Measurements from ENCODE around the gene PLLP.

The PLLP gene

DNA sequence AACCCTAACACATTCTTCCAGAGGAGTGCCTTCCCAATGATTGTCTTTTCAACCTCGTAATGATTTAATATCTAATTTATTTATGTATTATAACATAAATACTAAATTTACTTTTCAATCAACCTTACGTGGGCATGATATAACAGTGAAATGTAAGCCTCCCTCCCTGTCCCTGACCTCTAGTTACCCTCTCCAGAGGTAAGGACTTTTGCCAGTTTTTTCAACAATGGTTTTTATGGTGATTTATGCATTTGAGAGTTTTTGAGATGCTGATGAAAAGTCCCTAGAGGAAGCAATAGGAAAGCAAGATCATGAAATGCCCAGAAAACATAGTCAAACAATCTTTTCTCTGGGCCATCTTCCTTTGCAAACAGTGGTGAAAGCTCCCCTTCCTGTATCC lies 35.2 kb upstream of the PLLP start:
- no peak for DNase-seq (ENCODE audit: low read depth)
- no peak overlapping the region for H3K4me3 ChIP-seq (ENCODE audit: low read depth, low read length)
- TF ChIP-seq, protein P1, sequence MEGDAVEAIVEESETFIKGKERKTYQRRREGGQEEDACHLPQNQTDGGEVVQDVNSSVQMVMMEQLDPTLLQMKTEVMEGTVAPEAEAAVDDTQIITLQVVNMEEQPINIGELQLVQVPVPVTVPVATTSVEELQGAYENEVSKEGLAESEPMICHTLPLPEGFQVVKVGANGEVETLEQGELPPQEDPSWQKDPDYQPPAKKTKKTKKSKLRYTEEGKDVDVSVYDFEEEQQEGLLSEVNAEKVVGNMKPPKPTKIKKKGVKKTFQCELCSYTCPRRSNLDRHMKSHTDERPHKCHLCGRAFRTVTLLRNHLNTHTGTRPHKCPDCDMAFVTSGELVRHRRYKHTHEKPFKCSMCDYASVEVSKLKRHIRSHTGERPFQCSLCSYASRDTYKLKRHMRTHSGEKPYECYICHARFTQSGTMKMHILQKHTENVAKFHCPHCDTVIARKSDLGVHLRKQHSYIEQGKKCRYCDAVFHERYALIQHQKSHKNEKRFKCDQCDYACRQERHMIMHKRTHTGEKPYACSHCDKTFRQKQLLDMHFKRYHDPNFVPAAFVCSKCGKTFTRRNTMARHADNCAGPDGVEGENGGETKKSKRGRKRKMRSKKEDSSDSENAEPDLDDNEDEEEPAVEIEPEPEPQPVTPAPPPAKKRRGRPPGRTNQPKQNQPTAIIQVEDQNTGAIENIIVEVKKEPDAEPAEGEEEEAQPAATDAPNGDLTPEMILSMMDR (IDR thresholded peaks at IDR 0.05; ENCODE audit: insufficient read depth, low read depth, low read length, missing control alignments) = no peak

GRCh38 chr16:57318240-57318970 lies 33.9 kb upstream of the PLLP start:
- TF ChIP-seq, protein P1 (IDR thresholded peaks at IDR 0.05; ENCODE audit: insufficient read depth, low read depth, low read length, missing control alignments) = no peak
- no peak overlapping the region for H3K4me3 ChIP-seq (ENCODE audit: low read depth, low read length)
- DNase-seq (ENCODE audit: low read depth) = no peak

DNA sequence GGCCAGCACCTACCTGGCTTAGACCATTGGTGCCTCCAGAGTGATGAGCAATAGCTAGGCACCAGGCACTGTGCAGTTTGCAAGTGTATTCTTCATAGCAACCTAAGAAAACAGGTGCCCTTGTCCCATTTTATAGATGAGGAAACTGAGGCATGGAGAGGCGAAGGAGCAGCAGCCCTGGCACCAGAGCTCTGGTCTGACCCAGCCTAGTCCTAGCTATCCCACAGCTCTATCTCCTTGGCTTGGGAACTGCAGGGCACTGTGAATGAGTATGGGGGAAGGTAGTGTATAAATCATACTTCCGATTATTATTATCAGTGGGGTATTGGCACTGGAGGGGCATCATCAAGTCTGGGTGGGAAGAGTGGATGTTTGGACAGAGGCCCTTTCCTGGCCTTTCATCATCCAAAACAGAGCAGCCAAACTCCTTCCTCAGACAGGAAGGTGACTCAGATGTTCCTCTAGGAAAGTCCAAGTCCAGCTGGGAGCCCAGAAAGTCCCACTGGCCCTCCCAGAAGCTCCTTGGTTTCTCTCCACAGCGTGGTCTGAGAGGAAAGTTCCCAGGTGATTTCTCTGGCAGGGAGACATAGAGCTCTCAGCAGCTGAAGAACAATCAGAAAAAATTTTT lies 32.0 kb upstream of the PLLP start:
- DNase-seq (ENCODE audit: low read depth) = no peak
- H3K4me3 ChIP-seq (ENCODE audit: low read depth, low read length) = no peak overlapping the region
- TF ChIP-seq, protein P1 (IDR thresholded peaks at IDR 0.05; ENCODE audit: insufficient read depth, low read depth, low read length, missing control alignments) = no peak

DNA sequence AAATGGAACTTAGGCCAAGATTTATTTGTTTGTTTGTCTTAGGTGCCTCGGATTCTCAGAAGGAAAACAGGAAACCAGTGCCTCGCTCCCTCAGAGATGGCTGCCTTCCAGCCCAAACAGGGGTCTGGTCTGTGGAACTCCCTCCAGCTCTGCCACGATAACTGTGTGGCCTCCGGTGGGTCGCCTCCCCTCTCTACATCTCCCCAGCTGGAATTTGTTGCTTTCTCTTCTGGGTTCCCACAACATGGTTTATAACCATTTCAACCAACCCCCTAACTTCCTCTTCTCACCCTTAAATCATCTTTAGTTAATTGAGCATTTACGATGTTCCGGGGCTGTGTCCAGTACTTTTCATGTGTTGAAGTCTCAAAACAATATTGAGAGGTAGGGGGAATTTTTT lies 30.9 kb upstream of the PLLP start:
- H3K4me3 ChIP-seq (ENCODE audit: low read depth, low read length) = no peak overlapping the region
- DNase-seq (ENCODE audit: low read depth) = no peak
- TF ChIP-seq, protein P1 (IDR thresholded peaks at IDR 0.05; ENCODE audit: insufficient read depth, low read depth, low read length, missing control alignments) = no peak

GRCh38 chr16:57314161-57314785 lies 29.8 kb upstream of the PLLP start:
- DNase-seq (ENCODE audit: low read depth) = peak; percentile 41
- H3K4me3 ChIP-seq (ENCODE audit: low read depth, low read length) = no peak overlapping the region
- TF ChIP-seq, protein P1 (IDR thresholded peaks at IDR 0.05; ENCODE audit: insufficient read depth, low read depth, low read length, missing control alignments) = no peak

DNA sequence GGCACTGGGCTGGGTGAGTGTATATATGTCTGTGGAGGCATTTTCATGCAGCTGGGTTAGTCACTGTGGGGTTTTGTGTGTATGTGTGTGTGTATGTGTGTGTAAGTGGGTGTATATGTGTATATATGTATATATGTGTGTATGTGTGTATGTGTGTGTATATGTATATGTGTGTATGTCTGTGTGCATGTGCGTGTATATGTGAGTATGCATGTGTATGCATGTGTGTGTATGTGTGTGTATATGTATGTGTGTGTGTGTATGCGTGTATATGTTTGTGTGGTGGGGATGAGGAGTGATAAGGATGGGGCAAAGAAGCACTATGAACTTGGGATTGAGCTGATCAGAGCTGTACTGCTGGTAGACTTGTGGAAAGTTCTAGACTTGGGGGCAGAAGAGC lies 29.0 kb upstream of the PLLP start:
- H3K4me3 ChIP-seq (ENCODE audit: low read depth, low read length) = no peak overlapping the region
- no peak for DNase-seq (ENCODE audit: low read depth)
- TF ChIP-seq, protein P1 (IDR thresholded peaks at IDR 0.05; ENCODE audit: insufficient read depth, low read depth, low read length, missing control alignments) = no peak

All from GM12865 (cell line).